H9 (cell line): ENCODE data around the gene UBE2V1. TPM values are rescaled to one million over a fixed set of nuclear protein-coding genes. Genes with fewer than 3 reads are reported as not detected.

ENCODE experiments used
- DNase-seq: peaks from one replicate; pipeline ENCODE4 v3.0.0-alpha.2; 2017
- H2AFZ ChIP-seq: one replicate; pipeline ENCODE4 v1.6.1; 2013; ENCODE audit warnings: mild to moderate bottlenecking, low read length, control low read depth, moderate library complexity
- H2AK5ac ChIP-seq: 2 replicates; pipeline ENCODE4 v1.6.1; 2013; ENCODE audit warnings: low read length, control low read depth, mixed read lengths; ENCODE audit not compliant: insufficient read length
- H2BK120ac ChIP-seq: one replicate; pipeline ENCODE4 v1.6.1; 2013; ENCODE audit warnings: low read depth, mild to moderate bottlenecking, low read length, control low read depth, inconsistent platforms; ENCODE audit not compliant: poor library complexity, severe bottlenecking
- H2BK12ac ChIP-seq: 2 replicates; pipeline ENCODE4 v1.6.1; 2013; ENCODE audit warnings: low read length, control low read depth, mixed read lengths, low read depth; ENCODE audit not compliant: insufficient read length
- H2BK15ac ChIP-seq: 2 replicates; pipeline ENCODE4 v1.6.1; 2013; ENCODE audit warnings: low read depth, low read length, control low read depth
- H2BK20ac ChIP-seq: one replicate; pipeline ENCODE4 v1.6.1; 2013; ENCODE audit warnings: low read depth, mild to moderate bottlenecking, low read length, control low read depth, inconsistent platforms; ENCODE audit not compliant: poor library complexity, severe bottlenecking
- H2BK5ac ChIP-seq: 2 replicates; pipeline ENCODE4 v1.6.1; 2013; ENCODE audit warnings: low read length, control low read depth, mixed read lengths; ENCODE audit not compliant: insufficient read length
- H3K14ac ChIP-seq: 2 replicates; pipeline ENCODE4 v1.6.1; 2013; ENCODE audit warnings: low read length, control low read depth; ENCODE audit not compliant: insufficient read depth
- H3K18ac ChIP-seq: 2 replicates; pipeline ENCODE4 v1.6.1; 2013; ENCODE audit warnings: low read depth, mild to moderate bottlenecking, mixed read lengths, low read length, control low read depth; ENCODE audit not compliant: insufficient read length
- H3K23ac ChIP-seq: 2 replicates; pipeline ENCODE4 v1.6.1; 2013; ENCODE audit warnings: low read length, control low read depth, mixed read lengths, low read depth; ENCODE audit not compliant: insufficient read length
- H3K23me2 ChIP-seq: 2 replicates; pipeline ENCODE4 v1.6.1; 2013; ENCODE audit warnings: low read depth, mild to moderate bottlenecking, mixed read lengths, low read length, control low read depth; ENCODE audit not compliant: insufficient read length, poor library complexity, severe bottlenecking
- H3K27ac ChIP-seq: 2 replicates; pipeline ENCODE4 v1.5.1; 2013; ENCODE audit warnings: low read length, control low read depth, mixed read lengths, low read depth; ENCODE audit not compliant: insufficient read length
- H3K27me3 ChIP-seq: 2 replicates; pipeline ENCODE4 v1.6.1; 2013; ENCODE audit warnings: low read length, control low read depth, inconsistent platforms; ENCODE audit not compliant: insufficient read depth
- H3K4ac ChIP-seq: 2 replicates; pipeline ENCODE4 v1.6.1; 2013; ENCODE audit warnings: low read depth, mild to moderate bottlenecking, control low read depth, inconsistent platforms, low read length, moderate library complexity
- H3K4me1 ChIP-seq: 2 replicates; pipeline ENCODE4 v1.6.1; 2013; ENCODE audit warnings: low read length, control low read depth, inconsistent platforms; ENCODE audit not compliant: insufficient read depth
- H3K4me2 ChIP-seq: 2 replicates; pipeline ENCODE4 v1.6.1; 2013; ENCODE audit warnings: low read length, control low read depth, mixed read lengths; ENCODE audit not compliant: insufficient read length, insufficient read depth
- H3K56ac ChIP-seq: 2 replicates; pipeline ENCODE4 v1.6.1; 2013; ENCODE audit warnings: low read depth, mild to moderate bottlenecking, mixed read lengths, low read length, control low read depth; ENCODE audit not compliant: insufficient read length
- H3K79me1 ChIP-seq: 2 replicates; pipeline ENCODE4 v1.6.1; 2013; ENCODE audit warnings: low read depth, mild to moderate bottlenecking, moderate library complexity, low read length, control low read depth, inconsistent platforms; ENCODE audit not compliant: insufficient read depth, poor library complexity, severe bottlenecking
- H3K79me2 ChIP-seq: 2 replicates; pipeline ENCODE4 v1.6.1; 2013; ENCODE audit warnings: low read length, control low read depth, inconsistent platforms; ENCODE audit not compliant: insufficient read depth
- H3K9ac ChIP-seq: 2 replicates; pipeline ENCODE4 v1.6.1; 2013; ENCODE audit warnings: low read length, control low read depth, mixed read lengths; ENCODE audit not compliant: insufficient read length; ENCODE audit errors: extremely low read depth
- H3K9me3 ChIP-seq: one replicate; pipeline ENCODE4 v1.6.1; 2013; ENCODE audit warnings: low read depth, low read length, inconsistent platforms; ENCODE audit not compliant: control insufficient read depth
- H3T11ph ChIP-seq: one replicate; pipeline ENCODE4 v1.6.1; 2013; ENCODE audit warnings: mild to moderate bottlenecking, low read length, control low read depth, inconsistent platforms
- H4K20me1 ChIP-seq: one replicate; pipeline ENCODE4 v1.6.1; 2013; ENCODE audit not compliant: control insufficient read depth, insufficient read length, insufficient read depth
- H4K5ac ChIP-seq: 2 replicates; pipeline ENCODE4 v1.6.1; 2013; ENCODE audit warnings: low read depth, mild to moderate bottlenecking, mixed read lengths, low read length, control low read depth; ENCODE audit not compliant: insufficient read length
- H4K8ac ChIP-seq: replicated peaks from 2 replicates; pipeline ENCODE4 v1.6.1; 2013; ENCODE audit warnings: low read length, control low read depth, mixed read lengths, low read depth; ENCODE audit not compliant: insufficient read length
- H4K91ac ChIP-seq: 2 replicates; pipeline ENCODE4 v1.6.1; 2013; ENCODE audit warnings: low read depth, mild to moderate bottlenecking, moderate library complexity, mixed read lengths, low read length, control low read depth; ENCODE audit not compliant: insufficient read length
- H3K27ac Mint-ChIP-seq, 3 experiments: 2 replicates in 2 of 3; 3 replicates in 1 of 3; pipeline ENCODE4 v1.8.0; 2020 to 2021; ENCODE audit warnings: mixed read lengths in 3 of 3, mild to moderate bottlenecking in 1 of 3, moderate library complexity in 1 of 3
- H3K27me3 Mint-ChIP-seq: 2 replicates; pipeline ENCODE4 v1.8.0; 2021; ENCODE audit warnings: low read depth, mild to moderate bottlenecking, moderate library complexity, mixed read lengths
- H3K36me3 Mint-ChIP-seq, 3 experiments: 2 replicates in 2 of 3; 3 replicates in 1 of 3; pipeline ENCODE4 v1.8.0; 2020 to 2021; ENCODE audit warnings: low read depth in 3 of 3, mixed read lengths in 3 of 3; ENCODE audit not compliant: insufficient read depth in 1 of 3
- H3K4me1 Mint-ChIP-seq, 2 experiments: 2 replicates each; pipeline ENCODE4 v1.8.0; 2020; ENCODE audit warnings: mixed read lengths in 2 of 2
- H3K4me3 Mint-ChIP-seq, 2 experiments: 2 replicates in 1 of 2; 3 replicates in 1 of 2; pipeline ENCODE4 v1.8.0; 2020 to 2021; ENCODE audit warnings: mild to moderate bottlenecking in 2 of 2, mixed read lengths in 2 of 2, moderate library complexity in 1 of 2
- H3K9me3 Mint-ChIP-seq, 2 experiments: 2 replicates in 1 of 2; 3 replicates in 1 of 2; pipeline ENCODE4 v1.8.0; 2020; ENCODE audit warnings: mild to moderate bottlenecking in 2 of 2, mixed read lengths in 2 of 2, moderate library complexity in 1 of 2
- CTCF ChIP-seq: fragments of 200-600 bp; sonication (generic); conservative IDR thresholded peaks from 3 replicates; pipeline ENCODE4 v1.8.0; 2021; ENCODE audit warnings: antibody characterized with exemption, mild to moderate bottlenecking
- WGBS: extraction: QIAGEN DNeasy Blood & Tissue Kit; methylation state at CpG from one replicate; pipeline ENCODE4 v1.1.7; 2013; ENCODE audit warnings: missing lambda C conversion rate, low lambda C conversion rate, mixed read lengths; ENCODE audit not compliant: insufficient read length; ENCODE audit errors: extremely low coverage; 5-methylcytosine and 5-hydroxymethylcytosine counted together
- total RNA-seq: library from RNA; stranded (reverse); gene quantifications from 2 replicates; pipeline ENCODE4 v1.2.1, GENCODE V29; 2021

Gene UBE2V1
- total RNA-seq, 1 experiment from 2014 or later: 152 TPM

- Histone ChIP-seq H4K20me1 (no peaks in the 10 kb centered on the region), H3K23me2 (no peaks in the 10 kb centered on the region), H4K8ac (no peak overlapping the region), H2BK12ac (no peak overlapping the region), H3K79me2 (no peaks in the 10 kb centered on the region), H3K79me1 (no peaks in the 10 kb centered on the region), H2BK20ac (no peak overlapping the region), H2BK5ac (no peak overlapping the region), H3K27me3 (no peaks in the 10 kb centered on the region), H3K18ac (no peak overlapping the region), H2AFZ (no peak overlapping the region), H4K91ac (no peak overlapping the region), H3K9me3 (no peaks in the 10 kb centered on the region), H3K4me2 (no peak overlapping the region), H3K27ac (no peak overlapping the region), H2BK120ac (no peak overlapping the region), H2BK15ac (no peak overlapping the region), H3T11ph (no peak overlapping the region), H3K4me1 (no peaks in the 10 kb centered on the region), H3K9ac (no peak overlapping the region), H3K14ac (no peak overlapping the region), H3K4ac (no peak overlapping the region), H3K56ac (no peak overlapping the region), H3K23ac (no peak overlapping the region), H4K5ac (no peak overlapping the region), H2AK5ac (no peak overlapping the region)
- WGBS: no CpG with 5 or more reads among the region's 6 CpGs
- no peak for DNase-seq
- no peak overlapping the region for H3K4me3 Mint-ChIP-seq
- no peaks in the 10 kb centered on the region; the same call in 1 of the 2 replicates for H3K27me3 Mint-ChIP-seq
- H3K9me3 Mint-ChIP-seq: no peaks in the 10 kb centered on the region
- no peak for TF ChIP-seq CTCF
- H3K27ac Mint-ChIP-seq: peak overlapping the region in 1 of 3 experiments; percentile 40; a peak in 2 of 7 replicates
- peaks cover 0 to 6% of the 10 kb centered on the region in 2 experiments; a peak in 1 of 4 replicates for H3K4me1 Mint-ChIP-seq
- no peaks in the 10 kb centered on the region for H3K36me3 Mint-ChIP-seq
Measured at GRCh38 chr20:50061151-50062005, 51.6 kb downstream of the UBE2V1 start.
